C4-2B (cell line): ENCODE results near the gene NDUFS5.

Source experiments
- H3K27ac ChIP-seq: fragments of 450-650 bp; 2 replicates; pipeline ENCODE4 v1.5.1; 2017
- CTCF ChIP-seq: fragments of 450-650 bp; conservative IDR thresholded peaks from 2 replicates; pipeline ENCODE4 v1.5.1; 2017; ENCODE audit warnings: mild to moderate bottlenecking
- ZFX ChIP-seq: fragments of 450-650 bp; IDR thresholded peaks from 2 replicates; pipeline ENCODE4 v1.6.1; 2017

The NDUFS5 gene

DNA sequence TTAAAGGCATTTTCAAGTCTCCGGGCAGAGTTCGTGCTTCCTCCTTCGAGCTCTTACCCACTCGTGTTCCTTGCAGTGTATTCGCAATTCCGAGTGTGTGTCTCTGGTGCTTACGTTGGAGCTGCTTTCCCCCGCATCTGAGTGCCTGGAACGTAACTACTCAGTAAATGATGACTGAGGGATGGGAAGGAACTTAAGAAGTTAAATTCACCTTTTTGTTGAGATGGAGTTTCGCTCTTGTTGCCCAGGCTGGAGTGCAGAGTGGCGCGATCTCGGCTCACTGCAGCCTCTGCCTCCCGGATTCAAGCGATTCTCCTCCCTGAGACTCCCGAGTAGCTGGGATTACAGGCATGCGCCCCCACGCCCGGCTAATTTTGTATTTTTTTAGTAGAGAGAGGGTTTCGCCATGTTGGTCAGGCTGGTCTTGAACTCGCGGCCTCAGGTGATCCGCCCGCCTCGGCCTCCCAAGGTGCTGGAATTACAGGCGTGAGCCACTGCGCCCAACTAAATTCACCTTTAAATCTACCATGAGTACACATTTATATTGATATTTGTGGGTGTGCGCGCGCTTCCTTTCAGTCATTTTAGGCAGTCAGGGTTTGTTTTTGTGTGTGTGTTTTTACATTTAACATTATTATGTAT lies 837 bp downstream of the NDUFS5 start:
- peak overlapping the region; percentile 91 for H3K27ac ChIP-seq
- TF ChIP-seq ZFX (no peak), CTCF (no peak)

- H3K27ac ChIP-seq, result no peak overlapping the region
- TF ChIP-seq CTCF (no peak), ZFX (no peak)
These were observed 8.0 kb downstream of the NDUFS5 start for GRCh38 chr1:39034114-39034654.

- no peak overlapping the region for H3K27ac ChIP-seq
- no peak for TF ChIP-seq ZFX
- no peak for TF ChIP-seq CTCF
These were observed 10.5 kb downstream of the NDUFS5 start for GRCh38 chr1:39036678-39037077.

- TF ChIP-seq ZFX (no peak), CTCF (no peak)
- H3K27ac ChIP-seq, result no peak overlapping the region
These were observed 17.4 kb downstream of the NDUFS5 start for GRCh38 chr1:39043513-39043912.

- TF ChIP-seq ZFX, result no peak
- TF ChIP-seq CTCF, result no peak
- no peak overlapping the region for H3K27ac ChIP-seq
These were observed 18.6 kb downstream of the NDUFS5 start for GRCh38 chr1:39044762-39045161.

- TF ChIP-seq CTCF, result no peak
- TF ChIP-seq ZFX, result no peak
- H3K27ac ChIP-seq, result no peak overlapping the region
These were observed 19.1 kb downstream of the NDUFS5 start for GRCh38 chr1:39045231-39045630.

- TF ChIP-seq CTCF, result no peak
- TF ChIP-seq ZFX, result no peak
- no peak overlapping the region for H3K27ac ChIP-seq
These were observed 20.6 kb downstream of the NDUFS5 start for GRCh38 chr1:39046613-39047210.
